Suprapubic skin (tissue), 4 donors: ENCODE measurements around the gene UBAC1. TPM values are rescaled to one million over a fixed set of nuclear protein-coding genes. Genes with fewer than 3 reads are reported as not detected.
A peak's percentile ranks its signal among the peaks of the same experiment; 100 is the strongest.
"Not testable (repeated sequence)": the region's sequence is repeated elsewhere in the genome, so short reads cannot be mapped to it uniquely, and the experiment has no call there.

Source experiments
- DNase-seq, 2 donors: peaks; one replicate each; pipeline ENCODE4 v3.0.0-alpha.2; 2019; ENCODE audit warnings: low spot score in 2 of 2
- H3K27ac ChIP-seq: fragments of 200-600 bp; sonication (generic); one replicate; pipeline ENCODE4 v1.5.1; 2019
- H3K27me3 ChIP-seq: fragments of 200-600 bp; sonication (generic); one replicate; pipeline ENCODE4 v1.5.1; 2019
- H3K36me3 ChIP-seq: fragments of 200-600 bp; sonication (generic); one replicate; pipeline ENCODE4 v1.5.1; 2019
- H3K4me1 ChIP-seq: fragments of 200-600 bp; sonication (generic); one replicate; pipeline ENCODE4 v1.5.1; 2019
- H3K4me3 ChIP-seq: fragments of 200-600 bp; sonication (generic); one replicate; pipeline ENCODE4 v1.5.1; 2019; ENCODE audit warnings: mild to moderate bottlenecking
- H3K9me3 ChIP-seq: fragments of 200-600 bp; sonication (generic); one replicate; pipeline ENCODE4 v1.5.1; 2019
- CTCF ChIP-seq, 2 donors: fragments of 200-600 bp in 1 of 2; fragments of 450-650 bp in 1 of 2; sonication (generic) in 1 of 2; IDR thresholded peaks; one replicate each; pipeline ENCODE4 v1.5.1; 2016 to 2019; ENCODE audit warnings: antibody characterized with exemption in 2 of 2, mild to moderate bottlenecking in 1 of 2, moderate library complexity in 1 of 2
- EP300 ChIP-seq: sonication (generic); formaldehyde crosslinking; IDR thresholded peaks from one replicate; pipeline ENCODE4 v1.6.1; 2017; ENCODE audit warnings: antibody characterized with exemption
- POLR2A ChIP-seq, 2 donors: fragments of 450-650 bp; IDR thresholded peaks; one replicate each; pipeline ENCODE4 v1.6.1; 2017; ENCODE audit warnings: antibody characterized with exemption in 2 of 2, mild to moderate bottlenecking in 2 of 2, moderate library complexity in 2 of 2
- POLR2AphosphoS5 ChIP-seq, 3 donors: sonication (generic); formaldehyde crosslinking; IDR thresholded peaks; one replicate each; pipeline ENCODE4 v1.6.1; 2017; ENCODE audit warnings: antibody characterized with exemption in 3 of 3
- WGBS: methylation state at CpG from one replicate; pipeline ENCODE4 v1.1.5; 2018; 5-methylcytosine and 5-hydroxymethylcytosine counted together
- total RNA-seq, 4 donors: library from RNA; depleted of rRNA; stranded (reverse); fragments of >200 nt; gene quantifications; one replicate each; pipeline ENCODE4 v1.1.0, GENCODE V29; 2016

Gene UBAC1
- total RNA-seq, 4 donors from 2014 or later, result 68.2 to 94.5 (median 83.8) TPM

DNA sequence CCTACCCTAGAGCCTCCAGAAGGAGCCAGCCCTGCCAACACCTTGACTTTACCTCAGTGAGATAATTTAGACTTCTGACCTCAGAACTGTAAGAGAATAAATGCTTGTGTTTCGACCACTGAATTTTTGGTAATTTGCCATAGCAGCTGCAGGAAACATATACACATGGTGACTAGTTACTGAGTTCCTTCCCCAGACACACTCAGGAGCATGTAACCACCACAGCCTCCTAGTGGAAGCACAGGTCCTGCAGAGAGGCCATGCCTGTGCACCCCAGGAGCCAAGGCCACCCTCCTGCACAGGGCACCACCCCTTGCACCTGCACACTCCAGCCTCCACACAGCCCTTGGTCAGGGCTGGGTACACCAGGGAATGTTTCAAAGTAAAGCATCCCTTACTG, 46.3 kb downstream of the UBAC1 start:
- peaks cover 56% of the 10 kb centered on the region for H3K36me3 ChIP-seq
- no peaks in the 10 kb centered on the region for H3K27me3 ChIP-seq
- no peak overlapping the region for H3K27ac ChIP-seq
- peak in 1 of 2 donors; percentile 26 for DNase-seq
- no peak overlapping the region for H3K4me3 ChIP-seq
- H3K9me3 ChIP-seq, result peaks cover 27% of the 10 kb centered on the region
- peaks cover 2% of the 10 kb centered on the region for H3K4me1 ChIP-seq
- no peak for TF ChIP-seq EP300
- no peak for TF ChIP-seq POLR2A (IDR thresholded peaks at IDR 0.05)
- no peak for TF ChIP-seq CTCF (IDR thresholded peaks at IDR 0.05)
- TF ChIP-seq POLR2AphosphoS5 (IDR thresholded peaks at IDR 0.05), result no peak
- whole genome bisulfite sequencing, result 100% methylated on average over 1 of the region's 1 CpG

DNA sequence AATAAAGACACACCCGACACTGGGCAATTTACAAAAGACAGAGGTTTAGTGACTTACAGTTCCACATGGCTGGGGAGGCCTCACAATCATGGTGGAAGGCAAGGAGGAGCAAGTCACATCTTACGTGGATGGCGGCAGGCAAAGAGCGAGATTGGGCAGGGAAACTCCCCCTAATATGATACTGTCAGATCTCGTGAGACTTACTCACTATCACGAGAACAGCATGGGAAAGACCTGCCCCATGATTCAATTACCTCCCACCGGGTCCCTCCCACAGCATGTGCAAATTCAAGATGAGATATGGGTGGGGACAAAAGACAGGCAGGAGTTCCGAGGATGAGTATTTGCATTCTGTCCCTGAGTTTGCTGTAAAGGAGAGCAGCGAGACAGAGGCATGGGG, 49.9 kb downstream of the UBAC1 start:
- 92% methylated on average over 9 of the region's 9 CpGs for WGBS
- not testable (repeated sequence) for H3K27ac ChIP-seq, H3K4me3 ChIP-seq, H3K27me3 ChIP-seq
- peak in 1 of 2 donors; percentile 48 for DNase-seq
- H3K4me1 ChIP-seq, result peaks cover 26% of the 10 kb centered on the region
- H3K9me3 ChIP-seq, result peaks cover 12% of the 10 kb centered on the region
- peaks cover 53% of the 10 kb centered on the region for H3K36me3 ChIP-seq

DNA sequence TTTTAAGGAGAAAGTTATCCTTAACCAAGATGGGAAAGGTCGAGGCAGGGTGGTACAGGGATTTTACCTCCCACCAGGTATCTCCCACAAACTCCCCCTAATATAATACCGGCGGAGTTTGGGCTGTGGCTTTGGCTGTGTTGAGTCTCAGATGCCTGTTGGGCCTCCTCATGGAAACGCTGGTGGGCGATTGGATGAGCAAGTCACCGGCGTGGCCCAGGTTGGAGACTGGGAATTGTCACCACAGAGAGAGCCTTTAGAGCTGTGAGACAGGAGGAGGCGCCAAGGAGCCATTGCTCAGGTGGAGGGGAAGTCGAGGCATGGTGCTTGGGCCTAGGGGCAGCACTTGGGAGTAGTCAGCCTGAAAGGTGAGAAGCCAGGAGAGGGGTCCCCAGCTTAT, 50.4 kb downstream of the UBAC1 start:
- DNase-seq, result peak; percentile 44 to 67
- H3K4me1 ChIP-seq, result peaks cover 31% of the 10 kb centered on the region
- no peak overlapping the region for H3K4me3 ChIP-seq
- H3K9me3 ChIP-seq, result peaks cover 12% of the 10 kb centered on the region
- H3K36me3 ChIP-seq, result peaks cover 48% of the 10 kb centered on the region
- no peak overlapping the region for H3K27ac ChIP-seq
- WGBS, result 96% methylated on average over 9 of the region's 9 CpGs
- no peaks in the 10 kb centered on the region for H3K27me3 ChIP-seq
- TF ChIP-seq POLR2AphosphoS5 (IDR thresholded peaks at IDR 0.05), result no peak
- TF ChIP-seq POLR2A (IDR thresholded peaks at IDR 0.05), result no peak
- no peak for TF ChIP-seq CTCF (IDR thresholded peaks at IDR 0.05)
- no peak for TF ChIP-seq EP300

- Histone ChIP-seq H3K36me3 (peaks cover 43% of the 10 kb centered on the region), H3K4me1 (peaks cover 36% of the 10 kb centered on the region), H3K27ac (no peak overlapping the region), H3K4me3 (no peak overlapping the region), H3K27me3 (no peaks in the 10 kb centered on the region), H3K9me3 (peaks cover 12% of the 10 kb centered on the region)
- 91% methylated on average over 2 of the region's 2 CpGs for WGBS
- DNase-seq, result no peak
- no peak for TF ChIP-seq POLR2AphosphoS5 (IDR thresholded peaks at IDR 0.05)
- TF ChIP-seq CTCF (IDR thresholded peaks at IDR 0.05), result no peak
- TF ChIP-seq POLR2A (IDR thresholded peaks at IDR 0.05), result no peak
- no peak for TF ChIP-seq EP300
Observed at GRCh38 chr9:135910216-135910615, 51.0 kb downstream of the UBAC1 start.

DNA sequence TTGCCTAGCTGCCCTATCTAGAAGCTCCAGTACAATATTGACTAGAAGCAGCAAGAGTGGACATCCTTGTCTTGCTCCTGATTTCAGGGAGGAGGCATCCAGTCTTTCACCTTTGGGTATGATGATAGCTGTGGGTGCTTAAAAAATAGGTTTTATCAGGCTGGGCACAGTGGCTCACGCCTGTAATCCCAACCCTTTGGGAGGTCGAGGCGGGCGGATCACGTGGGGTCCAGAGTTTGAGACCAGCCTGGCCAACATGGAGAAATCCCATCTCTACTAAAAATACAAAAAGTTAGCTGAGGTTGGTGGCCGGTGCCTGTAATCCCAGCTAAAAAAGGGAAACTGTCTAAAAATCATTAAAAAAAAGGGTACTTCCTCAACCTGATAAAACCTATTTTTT, 51.8 kb downstream of the UBAC1 start:
- peaks cover 34% of the 10 kb centered on the region for H3K36me3 ChIP-seq
- peak overlapping the region; percentile 81 for H3K4me3 ChIP-seq
- H3K9me3 ChIP-seq, result peaks cover 8% of the 10 kb centered on the region
- no peaks in the 10 kb centered on the region for H3K27me3 ChIP-seq
- no peak overlapping the region for H3K27ac ChIP-seq
- no peak for DNase-seq
- peaks cover 44% of the 10 kb centered on the region for H3K4me1 ChIP-seq
- TF ChIP-seq CTCF (IDR thresholded peaks at IDR 0.05), result no peak
- no peak for TF ChIP-seq POLR2AphosphoS5 (IDR thresholded peaks at IDR 0.05)
- TF ChIP-seq POLR2A (IDR thresholded peaks at IDR 0.05), result no peak
- no peak for TF ChIP-seq EP300
- WGBS, result 96% methylated on average over 6 of the region's 6 CpGs

GRCh38 chr9:135908754-135909204, 52.4 kb downstream of the UBAC1 start:
- Histone ChIP-seq H3K9me3 (peaks cover 4% of the 10 kb centered on the region), H3K4me3 (peak overlapping the region; percentile 81), H3K36me3 (peaks cover 30% of the 10 kb centered on the region), H3K27ac (no peak overlapping the region), H3K4me1 (peaks cover 46% of the 10 kb centered on the region), H3K27me3 (no peaks in the 10 kb centered on the region)
- 87% methylated on average over 12 of the region's 12 CpGs for WGBS
- no peak for TF ChIP-seq CTCF (IDR thresholded peaks at IDR 0.05)
- no peak for TF ChIP-seq POLR2AphosphoS5 (IDR thresholded peaks at IDR 0.05)
- TF ChIP-seq POLR2A (IDR thresholded peaks at IDR 0.05), result no peak
- no peak for TF ChIP-seq EP300
- no peak for DNase-seq
